Muscle of leg (tissue), 11 donors: Measurements from ENCODE around the gene ISLR2. TPM values are rescaled to one million over a fixed set of nuclear protein-coding genes. Genes with fewer than 3 reads are reported as not detected.

Source experiments
- DNase-seq: peaks from one replicate; pipeline ENCODE4 v3.0.0; 2013
- H3K27ac ChIP-seq: one replicate; pipeline ENCODE4 v1.5.1; 2013; ENCODE audit warnings: mild to moderate bottlenecking, low read length, control low read depth
- H3K27me3 ChIP-seq: one replicate; pipeline ENCODE4 v1.6.1; 2013; ENCODE audit warnings: low read length; ENCODE audit not compliant: control insufficient read depth, insufficient read depth
- H3K36me3 ChIP-seq: one replicate; pipeline ENCODE4 v1.6.1; 2013; ENCODE audit warnings: low read length; ENCODE audit not compliant: control insufficient read depth, insufficient read depth
- H3K4me1 ChIP-seq: one replicate; pipeline ENCODE4 v1.6.1; 2013; ENCODE audit warnings: low read length; ENCODE audit not compliant: control insufficient read depth, insufficient read depth
- H3K4me3 ChIP-seq: one replicate; pipeline ENCODE4 v1.5.1; 2013; ENCODE audit warnings: low read length, control low read depth
- H3K9me3 ChIP-seq: replicated peaks from 2 replicates; pipeline ENCODE4 v1.6.1; 2013; ENCODE audit warnings: low read depth, low read length; ENCODE audit not compliant: control insufficient read depth
- WGBS: methylation state at CpG from one replicate; pipeline ENCODE4 v1.1.5; 2013; ENCODE audit warnings: missing lambda C conversion rate; ENCODE audit not compliant: insufficient coverage; 5-methylcytosine and 5-hydroxymethylcytosine counted together
- polyA plus RNA-seq, 8 donors: library from polyadenylated mRNA; unstranded; fragments of 120-200 nt; gene quantifications; one replicate each; pipeline versions ENCODE4 v1.2.1 to v1.2.3, GENCODE V29; 2013; ENCODE audit warnings: inconsistent platforms in 1 of 8, low replicate concordance in 1 of 8; ENCODE audit not compliant: insufficient read length in 8 of 8, insufficient read depth in 1 of 8
- total RNA-seq: library from RNA; stranded (reverse); fragments of 120-200 nt; gene quantifications from one replicate; pipeline ENCODE4 v1.2.4, GENCODE V29; 2013

Gene ISLR2
- total and polyA plus RNA-seq, 9 donors: 1.4 to 5.8 (median 3.7) TPM

- Histone ChIP-seq H3K27me3 (peaks cover 75% of the 10 kb centered on the region), H3K36me3 (no peaks in the 10 kb centered on the region), H3K9me3 (peaks cover 4% of the 10 kb centered on the region), H3K4me1 (peaks cover 33% of the 10 kb centered on the region), H3K4me3 (no peak overlapping the region), H3K27ac (no peak overlapping the region)
- 36% methylated on average over 7 of the region's 27 CpGs for WGBS
- no peak for DNase-seq
Measured at GRCh38 chr15:74135041-74135565, 4.7 kb downstream of the ISLR2 start.

GRCh38 chr15:74136540-74136813, 6.1 kb downstream of the ISLR2 start:
- no peaks in the 10 kb centered on the region for H3K36me3 ChIP-seq
- H3K27me3 ChIP-seq: peaks cover 61% of the 10 kb centered on the region
- peak overlapping the region; percentile 54 for H3K4me3 ChIP-seq
- peak overlapping the region; percentile 95 for H3K27ac ChIP-seq
- peaks cover 4% of the 10 kb centered on the region for H3K9me3 ChIP-seq
- H3K4me1 ChIP-seq: peaks cover 26% of the 10 kb centered on the region
- WGBS: under 1% methylated on average over 15 of the region's 26 CpGs
- no peak for DNase-seq

GRCh38 chr15:74136814-74137536, 6.6 kb downstream of the ISLR2 start:
- H3K9me3 ChIP-seq: peaks cover 4% of the 10 kb centered on the region
- 11% methylated on average over 12 of the region's 18 CpGs for WGBS
- peak; percentile 69 for DNase-seq
- peaks cover 56% of the 10 kb centered on the region for H3K27me3 ChIP-seq
- H3K4me1 ChIP-seq: peaks cover 26% of the 10 kb centered on the region
- H3K27ac ChIP-seq: peak overlapping the region; percentile 95
- peak overlapping the region; percentile 54 for H3K4me3 ChIP-seq
- H3K36me3 ChIP-seq: no peaks in the 10 kb centered on the region

GRCh38 chr15:74137537-74137894, 7.1 kb downstream of the ISLR2 start:
- WGBS: no CpG with 5 or more reads among the region's 2 CpGs
- peak; percentile 85 for DNase-seq
- H3K4me3 ChIP-seq: peak overlapping the region; percentile 54
- no peaks in the 10 kb centered on the region for H3K36me3 ChIP-seq
- H3K27me3 ChIP-seq: peaks cover 50% of the 10 kb centered on the region
- peaks cover 26% of the 10 kb centered on the region for H3K4me1 ChIP-seq
- H3K27ac ChIP-seq: peak overlapping the region; percentile 95
- H3K9me3 ChIP-seq: peaks cover 4% of the 10 kb centered on the region

- Histone ChIP-seq H3K27ac (no peak overlapping the region), H3K27me3 (peaks cover 39% of the 10 kb centered on the region), H3K9me3 (no peaks in the 10 kb centered on the region), H3K4me3 (no peak overlapping the region), H3K36me3 (no peaks in the 10 kb centered on the region), H3K4me1 (peaks cover 26% of the 10 kb centered on the region)
- 61% methylated on average over 4 of the region's 4 CpGs for WGBS
- no peak for DNase-seq
Measured at GRCh38 chr15:74138642-74139041, 8.3 kb downstream of the ISLR2 start.

- H3K27ac ChIP-seq: no peak overlapping the region
- DNase-seq: no peak
- H3K9me3 ChIP-seq: peaks cover 1% of the 10 kb centered on the region
- peaks cover 14% of the 10 kb centered on the region for H3K27me3 ChIP-seq
- H3K4me3 ChIP-seq: no peak overlapping the region
- WGBS: no CpG with 5 or more reads among the region's 1 CpG
- H3K36me3 ChIP-seq: no peaks in the 10 kb centered on the region
- H3K4me1 ChIP-seq: peaks cover 12% of the 10 kb centered on the region
Measured at GRCh38 chr15:74141591-74141990, 11.2 kb downstream of the ISLR2 start.

GRCh38 chr15:74144153-74144775, 13.9 kb downstream of the ISLR2 start:
- no peak for DNase-seq
- 58% methylated on average over 1 of the region's 6 CpGs for WGBS

GRCh38 chr15:74146277-74146800, 16.0 kb downstream of the ISLR2 start:
- H3K9me3 ChIP-seq: peaks cover 3% of the 10 kb centered on the region
- H3K4me3 ChIP-seq: no peak overlapping the region
- H3K36me3 ChIP-seq: no peaks in the 10 kb centered on the region
- H3K4me1 ChIP-seq: no peaks in the 10 kb centered on the region
- whole genome bisulfite sequencing: no CpG with 5 or more reads among the region's 1 CpG
- H3K27me3 ChIP-seq: no peaks in the 10 kb centered on the region
- no peak for DNase-seq
- no peak overlapping the region for H3K27ac ChIP-seq

More at GRCh38 chr15:74144153-74144775, 13.9 kb downstream of the ISLR2 start:
- Histone ChIP-seq H3K36me3 (no peaks in the 10 kb centered on the region), H3K4me1 (no peaks in the 10 kb centered on the region), H3K4me3 (no peak overlapping the region), H3K27me3 (no peaks in the 10 kb centered on the region), H3K27ac (no peak overlapping the region), H3K9me3 (peaks cover 3% of the 10 kb centered on the region)

GRCh38 chr15:74147051-74147450, 16.7 kb downstream of the ISLR2 start:
- no CpG with 5 or more reads among the region's 2 CpGs for WGBS
- no peak for DNase-seq
- peaks cover 3% of the 10 kb centered on the region for H3K9me3 ChIP-seq
- H3K27me3 ChIP-seq: no peaks in the 10 kb centered on the region
- H3K4me1 ChIP-seq: no peaks in the 10 kb centered on the region
- H3K36me3 ChIP-seq: no peaks in the 10 kb centered on the region
- H3K4me3 ChIP-seq: no peak overlapping the region
- H3K27ac ChIP-seq: no peak overlapping the region

- H3K27ac ChIP-seq: no peak overlapping the region
- H3K4me1 ChIP-seq: peaks cover 13% of the 10 kb centered on the region
- H3K36me3 ChIP-seq: no peaks in the 10 kb centered on the region
- H3K4me3 ChIP-seq: no peak overlapping the region
- WGBS: 32% methylated on average over 7 of the region's 14 CpGs
- H3K9me3 ChIP-seq: no peaks in the 10 kb centered on the region
- DNase-seq: no peak
- no peaks in the 10 kb centered on the region for H3K27me3 ChIP-seq
Measured at GRCh38 chr15:74155766-74156417, 25.5 kb downstream of the ISLR2 start.
